K562 (cell line): ENCODE data around the gene PPP1R37. TPM values are rescaled to one million over a fixed set of nuclear protein-coding genes. Genes with fewer than 3 reads are reported as not detected.

Experiments
- ATAC-seq: fragments of 200-7000 bp; cut with Tn5 transposase; 3 replicates; pipeline ENCODE4 v1.9.1; 2020; ENCODE audit warnings: moderate library complexity
- BruUV-seq: library from RNA; stranded (reverse); fragments of 400-500 nt; replicated peaks from 2 replicates; lab custom pipeline; 2021; lab: Mats Ljungman, UMichigan
- CTCF ChIA-PET: fragments of 300-600 bp; formaldehyde crosslinking; extraction: SDS; loops from one replicate; lab custom pipeline; 2021; ENCODE audit warnings: low intra/inter-chr PET ratio; lab: Yijun Ruan, JAX
- POLR2A ChIA-PET: fragments of 300-600, 350-650 bp; sonication (Branson Sonifier 250); formaldehyde crosslinking; extraction: SDS; loops from one replicate; lab custom pipeline; 2021; ENCODE audit warnings: antibody characterized with exemption, inconsistent platforms; lab: Yijun Ruan, JAX
- DNase-seq, 4 experiments: peaks; one replicate each; pipeline versions ENCODE4 v3.0.0 to v3.0.0-alpha.2; 2011 to 2018; ENCODE audit warnings: low spot score in 3 of 4, mixed read lengths in 3 of 4; ENCODE audit errors: extremely low read depth in 1 of 4
- FAIRE-seq: peaks from 2 replicates; lab custom pipeline; 2011; peaks lifted over from hg19 to GRCh38; lab: Jason Lieb, UNC
- H2AFZ ChIP-seq: 2 replicates; pipeline ENCODE4 v1.6.0; 2011; ENCODE audit warnings: low read depth, low read length, control low read depth, inconsistent platforms
- H3K27ac ChIP-seq: fragments of 200-600 bp; 3 replicates; pipeline ENCODE4 v1.8.0; 2011; ENCODE audit warnings: low read depth, mild to moderate bottlenecking, control low read depth, inconsistent platforms, low read length, moderate library complexity, mixed read lengths; ENCODE audit errors: extremely low read depth
- H3K27me3 ChIP-seq, 2 experiments: fragments of 300-600 bp in 1 of 2; 2 replicates in 1 of 2; 3 replicates in 1 of 2; pipeline versions ENCODE4 v1.6.0 to v1.8.0; 2011; ENCODE audit warnings: inconsistent platforms in 2 of 2, low read length in 2 of 2, mild to moderate bottlenecking in 1 of 2, mixed read lengths in 1 of 2, moderate library complexity in 1 of 2; ENCODE audit not compliant: control insufficient read depth in 2 of 2, insufficient read depth in 2 of 2
- H3K36me3 ChIP-seq: fragments of 300-600 bp; 3 replicates; pipeline ENCODE4 v1.8.0; 2011; ENCODE audit warnings: mild to moderate bottlenecking, low read length, inconsistent platforms; ENCODE audit not compliant: control insufficient read depth, insufficient read depth
- H3K4me1 ChIP-seq, 2 experiments: fragments of 200-600 bp in 1 of 2; replicated peaks in 1 of 2; 2 replicates in 1 of 2; 3 replicates in 1 of 2; pipeline versions ENCODE4 v1.5.1 to v1.8.0; 2011; ENCODE audit warnings: inconsistent platforms in 2 of 2, low read length in 2 of 2, mild to moderate bottlenecking in 1 of 2, mixed read lengths in 1 of 2, moderate library complexity in 1 of 2; ENCODE audit not compliant: control insufficient read depth in 2 of 2, insufficient read depth in 2 of 2
- H3K4me2 ChIP-seq: 2 replicates; pipeline ENCODE4 v1.6.1; 2011; ENCODE audit warnings: low read length, control low read depth, inconsistent platforms, mixed read lengths; ENCODE audit not compliant: insufficient read depth
- H3K4me3 ChIP-seq: fragments of 200-600 bp; sonication (generic), shearing (Covaris generic); 2 replicates; pipeline ENCODE4 v1.5.1; 2016; ENCODE audit warnings: control low read depth, inconsistent platforms
- H3K79me2 ChIP-seq: fragments of 200-600 bp; 3 replicates; pipeline ENCODE4 v1.8.0; 2011; ENCODE audit warnings: low read length, inconsistent platforms; ENCODE audit not compliant: control insufficient read depth, insufficient read depth
- H3K9ac ChIP-seq, 2 experiments: 2 replicates each; pipeline versions ENCODE4 v1.6.0 to v1.6.1; 2011; ENCODE audit warnings: low read depth in 2 of 2, low read length in 2 of 2, control low read depth in 1 of 2, inconsistent platforms in 1 of 2, mild to moderate bottlenecking in 1 of 2, mixed read lengths in 1 of 2; ENCODE audit not compliant: insufficient read depth in 1 of 2
- H3K9me1 ChIP-seq: one replicate; pipeline ENCODE4 v1.6.0; 2011; ENCODE audit warnings: inconsistent platforms, mild to moderate bottlenecking, low read length, moderate library complexity; ENCODE audit not compliant: control insufficient read depth, insufficient read depth
- H3K9me3 ChIP-seq: replicated peaks from 2 replicates; pipeline ENCODE4 v1.5.1; 2011; ENCODE audit warnings: low read depth, low read length, inconsistent platforms; ENCODE audit not compliant: control insufficient read depth, insufficient read depth
- H4K20me1 ChIP-seq: replicated peaks from 2 replicates; pipeline ENCODE4 v1.6.1; 2011; ENCODE audit warnings: low read length, inconsistent platforms, mixed read lengths; ENCODE audit not compliant: control insufficient read depth, insufficient read depth
- ATF1 ChIP-seq, 2 experiments: fragments of 450-650 bp in 1 of 2; IDR thresholded peaks; 2 replicates each; pipeline ENCODE4 v1.6.1; 2016; ENCODE audit warnings: missing compliant biosample characterization in 1 of 2, missing genetic modification characterization in 1 of 2
- ATF6 ChIP-seq: sonication (generic); formaldehyde crosslinking; IDR thresholded peaks from 2 replicates; pipeline ENCODE4 v1.4.0; 2020; ENCODE audit warnings: mild to moderate bottlenecking, missing genetic modification reagents
- BCOR ChIP-seq: fragments of 450-650 bp; IDR thresholded peaks from 2 replicates; pipeline ENCODE4 v1.6.1; 2016
- EP300 ChIP-seq: IDR thresholded peaks from 2 replicates; pipeline ENCODE4 v1.6.1; 2012; ENCODE audit warnings: low read length, improper control_type of control experiment
- KAT8 ChIP-seq: fragments of 450-650 bp; IDR thresholded peaks from 2 replicates; pipeline ENCODE4 v1.6.1; 2016; ENCODE audit warnings: low read depth, mild to moderate bottlenecking
- NFATC3 ChIP-seq: fragments of 450-650 bp; IDR thresholded peaks from 2 replicates; pipeline ENCODE4 v1.6.1; 2017; ENCODE audit warnings: mild to moderate bottlenecking
- NR2C2 ChIP-seq, 2 experiments: fragments of 200-800 bp in 1 of 2; sonication (Bioruptor generic) in 1 of 2; sonication (generic) in 1 of 2; formaldehyde crosslinking in 1 of 2; IDR thresholded peaks; 2 replicates each; pipeline versions ENCODE4 v1.6.1 to v1.8.0; 2016 to 2022; ENCODE audit warnings: mild to moderate bottlenecking in 1 of 2, missing compliant biosample characterization in 1 of 2, missing genetic modification characterization in 1 of 2, missing genetic modification reagents in 1 of 2
- PHF21A ChIP-seq: fragments of 450-650 bp; IDR thresholded peaks from 2 replicates; pipeline ENCODE4 v1.6.1; 2017; ENCODE audit warnings: low read depth, borderline replicate concordance
- SMAD4 ChIP-seq: fragments of 250-450 bp; sonication (Bioruptor Pico); conservative IDR thresholded peaks from 2 replicates; pipeline ENCODE4 v1.8.0; 2021; ENCODE audit warnings: inconsistent platforms, mild to moderate bottlenecking, moderate library complexity
- SUPT5H ChIP-seq: fragments of 450-650 bp; IDR thresholded peaks from 2 replicates; pipeline ENCODE4 v1.6.1; 2016
- TBL1XR1 ChIP-seq, 2 experiments: IDR thresholded peaks; 2 replicates each; pipeline ENCODE4 v1.6.1; 2012; ENCODE audit warnings: improper control_type of control experiment in 2 of 2, low read length in 2 of 2, mild to moderate bottlenecking in 1 of 2
- THAP12 ChIP-seq: fragments of 250-450 bp; sonication (Bioruptor Pico); IDR thresholded peaks from 2 replicates; pipeline ENCODE4 v1.9.0; 2021; ENCODE audit warnings: mild to moderate bottlenecking, inconsistent platforms
- ZNF134 ChIP-seq: fragments of 250-450 bp; sonication (Bioruptor Pico); conservative IDR thresholded peaks from 2 replicates; pipeline ENCODE4 v1.4.0; 2020
- ZNF561 ChIP-seq: fragments of 450-650 bp; formaldehyde crosslinking; conservative IDR thresholded peaks from 2 replicates; pipeline ENCODE4 v1.4.0; 2020; ENCODE audit warnings: mild to moderate bottlenecking, moderate library complexity
- WGBS: fragments of 100-300 bp; shearing (Covaris generic); methylation state at CpG from one replicate; pipeline ENCODE4 v1.1.6; 2016; ENCODE audit warnings: low coverage, mixed read lengths; ENCODE audit not compliant: insufficient coverage; ENCODE audit errors: missing lambda C conversion rate; 5-methylcytosine and 5-hydroxymethylcytosine counted together
- in situ Hi-C: fragments of 300-500 bp; cut with MboI; formaldehyde crosslinking; loops from 4 replicates; pipeline ENCODE4 v1.15.0; 2018; ENCODE audit warnings: inconsistent platforms, mixed read lengths
- intact Hi-C: fragments of 100-400 bp; cut with micrococcal nuclease; formaldehyde crosslinking; loops from 2 replicates; pipeline ENCODE4 v1.14.2; 2022
- polyA plus RNA-seq, 8 experiments: library from polyadenylated mRNA; depleted of rRNA in 4 of 8; stranded (reverse) in 5 of 8; unstranded in 3 of 8; fragments of >200 nt; fragmentation: Nextera tagmentation in 2 of 8; fragmentation: Illumina TruSeq in 1 of 8; extraction: Ambion mirVana in 2 of 8; extraction: Trizol in 1 of 8; gene quantifications; 2 replicates each; pipeline versions ENCODE4 v1.2.1 to v1.2.3, GENCODE V29; 2011 to 2014; ENCODE audit warnings: inconsistent platforms in 1 of 8, missing spikeins in 1 of 8
- total RNA-seq, 7 experiments: library from RNA; depleted of rRNA in 6 of 7; stranded (reverse); fragments of >200 nt in 6 of 7; fragmentation: Illumina TruSeq in 2 of 7; extraction: Trizol in 2 of 7; gene quantifications; 2 replicates each; pipeline versions ENCODE4 v1.2.1 to v1.2.3, GENCODE V29; 2011 to 2021; ENCODE audit warnings: low replicate concordance in 1 of 7
- TF ChIP-seq, protein P1 (sequence below): fragments of 250-450 bp; sonication (Bioruptor Pico); IDR thresholded peaks from 2 replicates; pipeline ENCODE4 v1.4.0; 2020; ENCODE audit warnings: mild to moderate bottlenecking, moderate library complexity

Gene PPP1R37
- total and polyA plus RNA-seq, 9 of the 15 experiments (the other 6 are each of a cell fraction or from before 2014, with no cell fraction given), result 0.04 to 20.3 (median 7.3) TPM

DNA sequence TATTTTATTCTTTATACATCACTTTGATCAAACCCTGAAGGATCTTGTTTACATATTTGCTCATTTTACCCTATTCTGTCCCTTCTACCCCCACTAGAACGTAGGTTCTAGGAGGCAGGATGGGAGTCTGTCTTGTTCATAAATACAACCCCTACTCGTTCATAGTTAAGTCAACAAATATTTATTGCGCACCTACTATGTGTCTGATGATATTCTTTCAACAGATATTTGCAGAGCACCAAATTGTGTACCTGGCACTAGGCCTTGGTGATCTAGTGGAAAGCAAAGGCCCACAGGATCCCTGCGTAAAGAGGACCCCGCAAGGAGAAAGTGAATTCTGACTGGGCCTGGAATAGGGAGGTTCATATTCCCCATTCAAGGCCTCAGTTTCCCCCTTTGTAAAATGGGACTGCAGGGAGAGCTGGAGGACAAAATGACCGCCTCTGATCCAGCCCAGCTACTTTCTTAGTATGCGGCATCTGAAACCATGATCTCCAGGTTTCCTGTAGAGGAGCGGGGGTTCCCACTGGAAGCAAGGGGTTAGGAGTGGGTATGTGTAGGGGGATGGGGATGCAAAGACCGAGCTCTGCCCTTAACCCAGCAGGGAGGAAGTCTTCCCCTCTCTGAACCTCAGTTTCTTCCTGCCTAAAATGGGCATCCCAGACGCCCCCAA, 14.5 kb upstream of the PPP1R37 start:
- Histone ChIP-seq H3K27me3 (no peaks in the 10 kb centered on the region), H3K4me2 (peak overlapping the region; percentile 89), H3K36me3 (peaks cover 35% of the 10 kb centered on the region; the same call in 2 of the 3 replicates), H3K79me2 (peaks cover 72% of the 10 kb centered on the region), H2AFZ (peak overlapping the region; percentile 95), H3K9me1 (no peaks in the 10 kb centered on the region), H4K20me1 (peaks cover 3% of the 10 kb centered on the region; the same call in 1 of the 2 replicates), H3K4me1 (peaks cover 25 to 52% of the 10 kb centered on the region in 2 experiments), H3K9me3 (no peaks in the 10 kb centered on the region), H3K4me3 (peak overlapping the region; percentile 92), H3K9ac (peak overlapping the region; percentile 97 to 100), H3K27ac (peak overlapping the region; percentile 90)
- ChIA-PET CTCF (no interaction called here), POLR2A (interaction anchor here (0.6 to 1.4 kb wide), 4 partner anchors 19 to 425 kb away, joined by 3 to 5 read pairs (median 4); no protein-coding TSS in a partner anchor)
- DNase-seq (no peak), ATAC-seq (no peak; the same call in 2 of the 3 replicates), FAIRE-seq (no peak)
- in situ Hi-C loops, result no loop called here
- intact Hi-C loops, result no loop called here
- BruUV-seq, result no TSS peak
- WGBS, result 26% methylated on average over 10 of the region's 10 CpGs
- TF ChIP-seq ZNF134 (CRISPR knock-in tag) (no peak), ATF1 (CRISPR knock-in tag; IDR thresholded peaks at IDR 0.05) (no peak), ATF1 (tag; IDR thresholded peaks at IDR 0.05) (no peak), NR2C2 (CRISPR knock-in tag; IDR thresholded peaks at IDR 0.05) (no peak), NR2C2 (tag; IDR thresholded peaks at IDR 0.05) (no peak; the same call in 1 of the 2 replicates), ZNF561 (CRISPR knock-in tag) (no peak), PHF21A (no peak), SMAD4 (CRISPR knock-in tag) (no peak), THAP12 (no peak), KAT8 (no peak), BCOR (peak; percentile 91), TBL1XR1 (IDR thresholded peaks at IDR 0.05; ENCODE audit: low read length in 2 of 2) (no peak), EP300 (no peak), ATF6 (CRISPR knock-in tag) (no peak), SUPT5H (peak; percentile 21; the same call in 1 of the 2 replicates), NFATC3 (no peak)
- TF ChIP-seq, protein P1, sequence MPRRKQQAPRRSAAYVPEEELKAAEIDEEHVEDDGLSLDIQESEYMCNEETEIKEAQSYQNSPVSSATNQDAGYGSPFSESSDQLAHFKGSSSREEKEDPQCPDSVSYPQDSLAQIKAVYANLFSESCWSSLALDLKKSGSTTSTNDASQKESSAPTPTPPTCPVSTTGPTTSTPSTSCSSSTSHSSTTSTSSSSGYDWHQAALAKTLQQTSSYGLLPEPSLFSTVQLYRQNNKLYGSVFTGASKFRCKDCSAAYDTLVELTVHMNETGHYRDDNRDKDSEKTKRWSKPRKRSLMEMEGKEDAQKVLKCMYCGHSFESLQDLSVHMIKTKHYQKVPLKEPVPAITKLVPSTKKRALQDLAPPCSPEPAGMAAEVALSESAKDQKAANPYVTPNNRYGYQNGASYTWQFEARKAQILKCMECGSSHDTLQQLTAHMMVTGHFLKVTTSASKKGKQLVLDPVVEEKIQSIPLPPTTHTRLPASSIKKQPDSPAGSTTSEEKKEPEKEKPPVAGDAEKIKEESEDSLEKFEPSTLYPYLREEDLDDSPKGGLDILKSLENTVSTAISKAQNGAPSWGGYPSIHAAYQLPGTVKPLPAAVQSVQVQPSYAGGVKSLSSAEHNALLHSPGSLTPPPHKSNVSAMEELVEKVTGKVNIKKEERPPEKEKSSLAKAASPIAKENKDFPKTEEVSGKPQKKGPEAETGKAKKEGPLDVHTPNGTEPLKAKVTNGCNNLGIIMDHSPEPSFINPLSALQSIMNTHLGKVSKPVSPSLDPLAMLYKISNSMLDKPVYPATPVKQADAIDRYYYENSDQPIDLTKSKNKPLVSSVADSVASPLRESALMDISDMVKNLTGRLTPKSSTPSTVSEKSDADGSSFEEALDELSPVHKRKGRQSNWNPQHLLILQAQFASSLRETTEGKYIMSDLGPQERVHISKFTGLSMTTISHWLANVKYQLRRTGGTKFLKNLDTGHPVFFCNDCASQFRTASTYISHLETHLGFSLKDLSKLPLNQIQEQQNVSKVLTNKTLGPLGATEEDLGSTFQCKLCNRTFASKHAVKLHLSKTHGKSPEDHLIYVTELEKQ (CRISPR knock-in tag), result no peak
